A549 treated with GW870086 at 1 μM for 4 hours (cell line): ENCODE data around the gene OR9G1. TPM values are rescaled to one million over a fixed set of nuclear protein-coding genes. Genes with fewer than 3 reads are reported as not detected.

Source experiments
- total RNA-seq: library from RNA; stranded (reverse); fragments of 200-300 nt; extraction: Qiagen RNA extraction; gene quantifications from 5 replicates; pipeline ENCODE4 v1.2.3, GENCODE V29; 2022; ENCODE audit warnings: low read depth

Gene OR9G1
- not detected in 5 replicates for total RNA-seq

DNA sequence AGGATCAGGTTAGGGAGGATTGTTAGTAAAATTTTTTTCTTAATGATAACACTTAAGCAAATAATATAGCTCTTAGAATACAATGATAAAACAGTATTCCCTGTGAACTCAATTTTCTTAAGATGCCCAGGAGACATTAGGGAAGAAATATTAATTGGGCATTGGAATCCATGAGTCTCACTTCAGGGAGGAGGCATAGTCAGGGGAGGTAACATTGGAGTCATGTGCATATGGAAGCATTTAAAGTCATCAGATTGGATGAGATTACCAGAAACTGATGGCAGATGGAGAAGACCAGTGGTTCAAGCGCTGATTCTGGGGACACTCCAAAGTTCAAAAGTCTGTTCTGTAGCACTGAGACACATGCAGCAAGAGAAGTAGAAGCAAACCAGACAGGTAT lies at the start of gene OR9G1:
TSS of gene OR9G1 (plus strand) at position 301 of the 400 bp plus-strand sequence. CDS start 1,293 bp downstream, outside the sequence.

GRCh38 chr11:56663386-56663785 lies 35.5 kb upstream of the OR9G1 start, which contains the start of gene OR5AR1:
TSS of gene OR5AR1 (plus strand) at chr11:56663686. CDS start at chr11:56663686, 0 bp downstream.

DNA sequence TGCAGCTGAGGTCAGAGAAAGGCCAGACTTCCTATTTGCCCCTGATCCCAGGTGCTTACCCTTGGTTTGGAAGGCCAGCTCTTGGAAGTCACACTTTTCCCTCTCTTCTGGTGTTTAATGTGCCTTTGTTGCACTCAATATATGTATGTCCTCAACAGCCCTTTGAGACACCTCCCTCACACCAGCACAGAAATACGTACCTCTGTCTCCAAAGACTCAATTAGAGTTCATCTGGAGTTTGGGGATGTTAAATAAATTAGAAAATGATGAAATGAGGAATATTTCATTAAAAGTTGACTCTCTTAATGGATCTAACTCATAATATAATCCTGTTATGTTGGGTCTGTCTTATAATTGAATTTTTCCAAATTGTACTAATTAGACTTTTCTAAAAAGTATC lies 49.7 kb downstream of the OR9G1 start, which contains the start of gene OR9G4:
TSS of gene OR9G4 (minus strand) at position 101 of the 400 bp plus-strand sequence. CDS start 4,931 bp downstream, outside the sequence.

Other genes with a start within 250 kb of the OR9G1 start
- gene OR5M3, start 225.7 kb upstream of the OR9G1 start, total RNA-seq = not detected in 5 replicates
- not detected in 5 replicates for gene OR5M8, start 207.7 kb upstream of the OR9G1 start, total RNA-seq
- not detected in 5 replicates for gene OR5M11, start 155.8 kb upstream of the OR9G1 start, total RNA-seq
- not detected in 5 replicates for gene OR5M10, start 121.4 kb upstream of the OR9G1 start, total RNA-seq
- not detected in 5 replicates for gene OR5M1, start 84.2 kb upstream of the OR9G1 start, total RNA-seq
- gene OR5AP2, start 56.7 kb upstream of the OR9G1 start, total RNA-seq = not detected in 5 replicates
- gene OR5AR1, start 35.4 kb upstream of the OR9G1 start, total RNA-seq = not detected in 5 replicates
- not detected in 5 replicates for gene OR9G4, start 49.6 kb downstream of the OR9G1 start, total RNA-seq